Effector memory CD4-positive, alpha-beta T cell (primary cell): Measurements from ENCODE around the gene CIBAR2.

Source experiments
- DNase-seq, 3 donors: peaks; one replicate each; pipeline ENCODE4 v3.0.0-alpha.2; 2020
- H3K27ac ChIP-seq: 2 replicates; pipeline ENCODE4 v1.7.0; 2013; ENCODE audit warnings: mild to moderate bottlenecking, low read length, moderate library complexity; ENCODE audit not compliant: insufficient read depth, poor library complexity, severe bottlenecking
- H3K27me3 ChIP-seq: replicated peaks from 2 replicates; pipeline ENCODE4 v1.7.0; 2013; ENCODE audit warnings: mild to moderate bottlenecking, low read length; ENCODE audit not compliant: insufficient read depth, control insufficient read depth, poor library complexity, severe bottlenecking
- H3K36me3 ChIP-seq: 2 replicates; pipeline ENCODE4 v1.7.0; 2013; ENCODE audit warnings: mild to moderate bottlenecking, low read length, moderate library complexity; ENCODE audit not compliant: control insufficient read depth, insufficient read depth
- H3K4me1 ChIP-seq: 2 replicates; pipeline ENCODE4 v1.7.0; 2013; ENCODE audit warnings: low read length, mild to moderate bottlenecking; ENCODE audit not compliant: control insufficient read depth, insufficient read depth, poor library complexity, severe bottlenecking
- H3K4me3 ChIP-seq: 2 replicates; pipeline ENCODE4 v1.7.0; 2013; ENCODE audit warnings: low read length, low read depth, mild to moderate bottlenecking; ENCODE audit not compliant: insufficient read depth, poor library complexity, severe bottlenecking
- H3K9me3 ChIP-seq: 2 replicates; pipeline ENCODE4 v1.7.0; 2013; ENCODE audit warnings: mild to moderate bottlenecking, low read length, moderate library complexity; ENCODE audit not compliant: control insufficient read depth

The CIBAR2 gene

GRCh38 chr16:85104147-85104546 lies 8.1 kb downstream of the CIBAR2 start:
- Histone ChIP-seq H3K4me1 (peaks cover 27% of the 10 kb centered on the region), H3K27ac (no peak overlapping the region), H3K4me3 (no peak overlapping the region)

GRCh38 chr16:85103114-85104079 lies 8.9 kb downstream of the CIBAR2 start:
- Histone ChIP-seq H3K36me3 (no peaks in the 10 kb centered on the region), H3K4me1 (peaks cover 27% of the 10 kb centered on the region), H3K9me3 (no peaks in the 10 kb centered on the region), H3K4me3 (no peak overlapping the region), H3K27ac (no peak overlapping the region), H3K27me3 (no peaks in the 10 kb centered on the region)
- DNase-seq: no peak

More at GRCh38 chr16:85104147-85104546, 8.1 kb downstream of the CIBAR2 start:
- DNase-seq: no peak
- Histone ChIP-seq H3K9me3 (no peaks in the 10 kb centered on the region), H3K36me3 (no peaks in the 10 kb centered on the region), H3K27me3 (no peaks in the 10 kb centered on the region)

GRCh38 chr16:85101956-85102630 lies 10.2 kb downstream of the CIBAR2 start:
- Histone ChIP-seq H3K27me3 (no peaks in the 10 kb centered on the region), H3K36me3 (no peaks in the 10 kb centered on the region), H3K4me1 (peaks cover 27% of the 10 kb centered on the region), H3K4me3 (no peak overlapping the region), H3K9me3 (no peaks in the 10 kb centered on the region), H3K27ac (no peak overlapping the region)
- DNase-seq: no peak

GRCh38 chr16:85100265-85100664 lies 12.0 kb downstream of the CIBAR2 start:
- no peaks in the 10 kb centered on the region for H3K36me3 ChIP-seq
- H3K4me1 ChIP-seq: peaks cover 23% of the 10 kb centered on the region
- H3K27me3 ChIP-seq: no peaks in the 10 kb centered on the region
- H3K27ac ChIP-seq: no peak overlapping the region
- H3K9me3 ChIP-seq: no peaks in the 10 kb centered on the region
- DNase-seq: no peak
- no peak overlapping the region for H3K4me3 ChIP-seq

GRCh38 chr16:85098565-85098964 lies 13.7 kb downstream of the CIBAR2 start:
- H3K4me3 ChIP-seq: no peak overlapping the region
- no peak for DNase-seq
- H3K36me3 ChIP-seq: no peaks in the 10 kb centered on the region
- no peak overlapping the region for H3K27ac ChIP-seq
- no peaks in the 10 kb centered on the region for H3K27me3 ChIP-seq
- H3K4me1 ChIP-seq: peaks cover 6% of the 10 kb centered on the region
- H3K9me3 ChIP-seq: no peaks in the 10 kb centered on the region

- Histone ChIP-seq H3K36me3 (no peaks in the 10 kb centered on the region), H3K4me3 (no peak overlapping the region), H3K27me3 (no peaks in the 10 kb centered on the region), H3K27ac (no peak overlapping the region), H3K9me3 (no peaks in the 10 kb centered on the region), H3K4me1 (no peaks in the 10 kb centered on the region)
- DNase-seq: no peak
Observed at GRCh38 chr16:85096921-85097320, 15.4 kb downstream of the CIBAR2 start.

- Histone ChIP-seq H3K27ac (no peak overlapping the region), H3K36me3 (no peaks in the 10 kb centered on the region), H3K9me3 (no peaks in the 10 kb centered on the region), H3K4me1 (no peaks in the 10 kb centered on the region), H3K27me3 (no peaks in the 10 kb centered on the region), H3K4me3 (no peak overlapping the region)
- no peak for DNase-seq
Observed at GRCh38 chr16:85094812-85095211, 17.5 kb downstream of the CIBAR2 start.

GRCh38 chr16:85094176-85094805 lies 18.0 kb downstream of the CIBAR2 start:
- no peaks in the 10 kb centered on the region for H3K27me3 ChIP-seq
- H3K36me3 ChIP-seq: no peaks in the 10 kb centered on the region
- H3K9me3 ChIP-seq: no peaks in the 10 kb centered on the region
- no peak for DNase-seq
- no peaks in the 10 kb centered on the region for H3K4me1 ChIP-seq
- no peak overlapping the region for H3K4me3 ChIP-seq
- H3K27ac ChIP-seq: no peak overlapping the region

GRCh38 chr16:85093705-85094104 lies 18.6 kb downstream of the CIBAR2 start:
- Histone ChIP-seq H3K9me3 (no peaks in the 10 kb centered on the region), H3K4me1 (no peaks in the 10 kb centered on the region), H3K27me3 (no peaks in the 10 kb centered on the region), H3K27ac (no peak overlapping the region), H3K36me3 (no peaks in the 10 kb centered on the region), H3K4me3 (no peak overlapping the region)
- no peak for DNase-seq

- H3K4me3 ChIP-seq: no peak overlapping the region
- H3K27ac ChIP-seq: no peak overlapping the region
- H3K27me3 ChIP-seq: no peaks in the 10 kb centered on the region
- no peaks in the 10 kb centered on the region for H3K36me3 ChIP-seq
- no peak for DNase-seq
- no peaks in the 10 kb centered on the region for H3K9me3 ChIP-seq
- no peaks in the 10 kb centered on the region for H3K4me1 ChIP-seq
Observed at GRCh38 chr16:85092851-85093250, 19.4 kb downstream of the CIBAR2 start.
